ENCODE data around the gene PROS1.

GRCh38 chr3:94004301-94004910 is 30.7 kb upstream of the PROS1 start:
- TF ChIP-seq CTCF (IDR thresholded peaks at IDR 0.05; ENCODE audit: poor library complexity, severe bottlenecking) (peak; percentile 79), EZH2 (IDR thresholded peaks at IDR 0.05; ENCODE audit: borderline replicate concordance, insufficient read depth, low read length, poor library complexity, severe bottlenecking) (no peak), POLR2AphosphoS5 (IDR thresholded peaks at IDR 0.05) (no peak), EP300 (conservative IDR thresholded peaks at IDR 0.05; ENCODE audit: poor library complexity, severe bottlenecking) (no peak), RAD21 (conservative IDR thresholded peaks at IDR 0.05) (peak; percentile 70), REST (IDR thresholded peaks at IDR 0.05; ENCODE audit: borderline replicate concordance) (no peak), TAF1 (IDR thresholded peaks at IDR 0.05; ENCODE audit: low read depth) (no peak), MXI1 (conservative IDR thresholded peaks at IDR 0.05; ENCODE audit: poor library complexity, severe bottlenecking) (no peak), SMC3 (conservative IDR thresholded peaks at IDR 0.05; ENCODE audit: poor library complexity) (peak; percentile 65)

Measured in neural cell (in vitro differentiated cells).